Ovary (tissue), 1 donor: ENCODE results near the gene USP24.

Experiments used
- EP300 ChIP-seq: sonication (generic); formaldehyde crosslinking; IDR thresholded peaks from one replicate; pipeline ENCODE4 v1.6.1; 2017; ENCODE audit warnings: antibody characterized with exemption
- POLR2A ChIP-seq: fragments of 450-650 bp; IDR thresholded peaks from one replicate; pipeline ENCODE4 v1.6.1; 2017; ENCODE audit warnings: antibody characterized with exemption, mild to moderate bottlenecking, moderate library complexity

DNA sequence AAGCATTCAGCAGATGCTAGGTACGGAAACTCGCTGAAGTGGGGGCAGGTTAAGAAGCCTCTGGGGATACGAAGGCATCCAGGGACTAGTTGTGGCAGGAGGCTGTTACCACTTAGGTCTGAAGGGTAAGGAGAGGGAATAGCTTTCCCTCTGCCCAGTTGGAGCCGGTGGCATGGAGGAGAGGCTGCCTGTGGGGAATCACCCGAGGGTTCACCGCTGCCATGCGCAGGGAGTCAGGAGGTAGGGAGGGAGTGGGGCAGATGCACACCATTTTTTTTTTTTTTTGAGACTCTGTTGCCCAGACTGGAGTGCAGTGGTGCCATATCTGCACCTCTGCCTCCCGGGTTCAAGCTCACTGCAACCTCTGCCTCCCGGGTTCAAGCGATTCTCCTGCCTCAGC is 169.7 kb downstream of the USP24 start:
- no peak for TF ChIP-seq POLR2A
- no peak for TF ChIP-seq EP300
